Measurements from ENCODE around the gene GLS2.

- TF ChIP-seq, protein P1, sequence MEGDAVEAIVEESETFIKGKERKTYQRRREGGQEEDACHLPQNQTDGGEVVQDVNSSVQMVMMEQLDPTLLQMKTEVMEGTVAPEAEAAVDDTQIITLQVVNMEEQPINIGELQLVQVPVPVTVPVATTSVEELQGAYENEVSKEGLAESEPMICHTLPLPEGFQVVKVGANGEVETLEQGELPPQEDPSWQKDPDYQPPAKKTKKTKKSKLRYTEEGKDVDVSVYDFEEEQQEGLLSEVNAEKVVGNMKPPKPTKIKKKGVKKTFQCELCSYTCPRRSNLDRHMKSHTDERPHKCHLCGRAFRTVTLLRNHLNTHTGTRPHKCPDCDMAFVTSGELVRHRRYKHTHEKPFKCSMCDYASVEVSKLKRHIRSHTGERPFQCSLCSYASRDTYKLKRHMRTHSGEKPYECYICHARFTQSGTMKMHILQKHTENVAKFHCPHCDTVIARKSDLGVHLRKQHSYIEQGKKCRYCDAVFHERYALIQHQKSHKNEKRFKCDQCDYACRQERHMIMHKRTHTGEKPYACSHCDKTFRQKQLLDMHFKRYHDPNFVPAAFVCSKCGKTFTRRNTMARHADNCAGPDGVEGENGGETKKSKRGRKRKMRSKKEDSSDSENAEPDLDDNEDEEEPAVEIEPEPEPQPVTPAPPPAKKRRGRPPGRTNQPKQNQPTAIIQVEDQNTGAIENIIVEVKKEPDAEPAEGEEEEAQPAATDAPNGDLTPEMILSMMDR (IDR thresholded peaks at IDR 0.05), result no peak
- TF ChIP-seq POLR2A (IDR thresholded peaks at IDR 0.05) (no peak), EP300 (IDR thresholded peaks at IDR 0.05) (no peak), POLR2AphosphoS5 (IDR thresholded peaks at IDR 0.05) (no peak)
Observed at GRCh38 chr12:56449622-56449984, 38.4 kb downstream of the GLS2 start.
